Thoracic aorta (tissue), 2 donors: Measurements from ENCODE around the gene FOXP2. TPM values are rescaled to one million over a fixed set of nuclear protein-coding genes. Genes with fewer than 3 reads are reported as not detected.
"Not testable (repeated sequence)": the region's sequence is repeated elsewhere in the genome, so short reads cannot be mapped to it uniquely, and the experiment has no call there.

Experiments
- ATAC-seq: fragments of 150-250 bp; one replicate; pipeline ENCODE4 v1.8.0; 2017; ENCODE audit warnings: low read depth; ENCODE audit not compliant: insufficient number of reproducible peaks, low FRiP score
- DNase-seq: peaks from one replicate; pipeline ENCODE4 v3.0.0-alpha.2; 2020; ENCODE audit warnings: low spot score
- H3K27ac ChIP-seq, 2 donors: fragments of 200-600 bp; sonication (generic); 1 replicate in 1 of 2; 2 replicates in 1 of 2; pipeline ENCODE4 v1.5.1; 2016; ENCODE audit warnings: mild to moderate bottlenecking in 2 of 2, moderate library complexity in 2 of 2
- H3K27me3 ChIP-seq: fragments of 200-600 bp; sonication (generic); replicated peaks from 2 replicates; pipeline ENCODE4 v1.6.0; 2016; ENCODE audit warnings: mild to moderate bottlenecking; ENCODE audit not compliant: insufficient read depth
- H3K36me3 ChIP-seq: fragments of 200-600 bp; sonication (generic); one replicate; pipeline ENCODE4 v1.5.1; 2016
- H3K4me1 ChIP-seq, 2 donors: fragments of 200-600 bp; sonication (generic); 1 replicate in 1 of 2; 2 replicates in 1 of 2; pipeline versions ENCODE4 v1.5.1 to v1.6.0; 2016; ENCODE audit warnings: low read depth in 2 of 2, mild to moderate bottlenecking in 1 of 2; ENCODE audit not compliant: control insufficient read depth in 1 of 2
- H3K4me3 ChIP-seq: fragments of 200-600 bp; sonication (generic); 2 replicates; pipeline ENCODE4 v1.5.1; 2016; ENCODE audit warnings: mild to moderate bottlenecking
- H3K9me3 ChIP-seq: fragments of 200-600 bp; sonication (generic); 2 replicates; pipeline ENCODE4 v1.5.1; 2016
- total RNA-seq, 2 donors: library from RNA; depleted of rRNA; stranded (reverse); fragments of >200 nt; gene quantifications; one replicate each; pipeline versions ENCODE4 v1.1.0 to v1.2.3, GENCODE V29; 2016
- TF ChIP-seq, protein P1 (sequence below): fragments of 200-600 bp; sonication (generic); IDR thresholded peaks from one replicate; pipeline ENCODE4 v1.5.1; 2019; ENCODE audit warnings: antibody characterized with exemption

The FOXP2 gene
- total RNA-seq, 2 donors from 2014 or later, result 16.7 to 17.6 TPM

DNA sequence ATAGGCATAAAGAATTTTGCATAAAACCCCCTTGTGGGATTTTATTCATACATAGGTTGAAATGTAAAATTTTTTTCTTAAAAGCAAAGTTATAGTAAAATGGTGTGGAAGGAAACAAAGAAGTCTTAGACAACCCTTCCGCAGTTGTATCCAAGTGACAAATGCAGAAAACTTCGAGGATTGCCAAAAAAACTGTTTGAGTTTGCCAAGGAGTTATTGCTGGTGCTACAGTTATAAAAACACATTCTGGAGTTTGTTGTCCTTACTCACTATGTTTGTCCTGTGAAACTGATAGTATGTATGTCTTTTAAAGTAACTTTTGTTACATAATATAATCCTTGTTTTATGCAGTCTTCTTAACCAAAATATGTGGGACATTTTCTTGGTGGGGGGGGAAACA lies 120.3 kb downstream of the FOXP2 start:
- H3K27me3 ChIP-seq, result no peaks in the 10 kb centered on the region
- TF ChIP-seq, protein P1, sequence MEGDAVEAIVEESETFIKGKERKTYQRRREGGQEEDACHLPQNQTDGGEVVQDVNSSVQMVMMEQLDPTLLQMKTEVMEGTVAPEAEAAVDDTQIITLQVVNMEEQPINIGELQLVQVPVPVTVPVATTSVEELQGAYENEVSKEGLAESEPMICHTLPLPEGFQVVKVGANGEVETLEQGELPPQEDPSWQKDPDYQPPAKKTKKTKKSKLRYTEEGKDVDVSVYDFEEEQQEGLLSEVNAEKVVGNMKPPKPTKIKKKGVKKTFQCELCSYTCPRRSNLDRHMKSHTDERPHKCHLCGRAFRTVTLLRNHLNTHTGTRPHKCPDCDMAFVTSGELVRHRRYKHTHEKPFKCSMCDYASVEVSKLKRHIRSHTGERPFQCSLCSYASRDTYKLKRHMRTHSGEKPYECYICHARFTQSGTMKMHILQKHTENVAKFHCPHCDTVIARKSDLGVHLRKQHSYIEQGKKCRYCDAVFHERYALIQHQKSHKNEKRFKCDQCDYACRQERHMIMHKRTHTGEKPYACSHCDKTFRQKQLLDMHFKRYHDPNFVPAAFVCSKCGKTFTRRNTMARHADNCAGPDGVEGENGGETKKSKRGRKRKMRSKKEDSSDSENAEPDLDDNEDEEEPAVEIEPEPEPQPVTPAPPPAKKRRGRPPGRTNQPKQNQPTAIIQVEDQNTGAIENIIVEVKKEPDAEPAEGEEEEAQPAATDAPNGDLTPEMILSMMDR, result no peak
- peaks cover 15 to 34% of the 10 kb centered on the region in 2 donors for H3K4me1 ChIP-seq
- DNase-seq (no peak), ATAC-seq (no peak)
- no peaks in the 10 kb centered on the region for H3K36me3 ChIP-seq
- no peaks in the 10 kb centered on the region for H3K9me3 ChIP-seq
- no peak overlapping the region for H3K4me3 ChIP-seq
- H3K27ac ChIP-seq, result no peak overlapping the region

DNA sequence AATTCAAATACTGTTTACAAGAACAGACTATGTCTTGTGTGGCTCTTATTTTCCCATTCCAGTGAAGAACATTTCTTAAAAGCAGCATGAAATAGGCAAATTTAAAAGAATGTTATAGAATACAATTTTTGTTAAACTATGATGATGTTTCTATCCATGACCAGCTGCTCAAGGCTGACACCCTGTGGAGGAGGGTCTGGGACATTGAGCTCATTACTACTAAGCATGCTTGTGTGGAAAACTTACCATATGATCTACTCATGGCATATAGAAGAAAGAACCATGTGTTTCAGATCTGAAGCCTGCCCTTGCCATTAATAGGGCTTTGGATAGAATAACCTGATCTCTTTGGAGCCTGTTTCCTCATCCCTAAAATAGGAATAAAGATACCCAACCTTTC lies 125.0 kb downstream of the FOXP2 start:
- TF ChIP-seq, protein P1, result no peak
- ATAC-seq, result no peak

DNA sequence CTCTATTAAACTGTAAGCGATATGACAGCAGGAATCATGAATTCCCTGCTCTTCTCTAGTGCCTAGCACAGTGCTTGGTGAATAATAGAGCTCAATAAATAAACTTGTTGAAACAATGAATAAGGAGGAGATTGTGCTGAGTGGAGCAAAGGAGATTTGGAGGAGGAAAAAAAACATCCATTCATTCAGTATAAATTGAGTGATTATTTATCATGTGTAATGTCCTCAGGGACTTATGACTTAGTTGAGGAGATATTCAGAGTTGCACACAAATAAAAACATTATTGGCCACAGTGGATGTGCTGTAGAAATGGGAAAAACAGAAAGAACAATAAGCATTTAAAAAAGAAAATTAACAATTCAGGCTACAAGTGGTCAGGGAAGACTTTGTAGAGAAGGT lies 125.7 kb downstream of the FOXP2 start:
- DNase-seq (no peak), ATAC-seq (no peak)
- no peaks in the 10 kb centered on the region for H3K27me3 ChIP-seq
- peaks cover 1 to 4% of the 10 kb centered on the region in 2 donors for H3K4me1 ChIP-seq
- TF ChIP-seq, protein P1, result no peak
- H3K36me3 ChIP-seq, result no peaks in the 10 kb centered on the region
- H3K27ac ChIP-seq, result no peak overlapping the region
- H3K9me3 ChIP-seq, result no peaks in the 10 kb centered on the region
- H3K4me3 ChIP-seq, result no peak overlapping the region

More for the DNA sequence above, 125.0 kb downstream of the FOXP2 start:
- no peak overlapping the region for H3K4me3 ChIP-seq
- H3K27me3 ChIP-seq, result no peaks in the 10 kb centered on the region
- peaks cover 8 to 10% of the 10 kb centered on the region in 2 donors for H3K4me1 ChIP-seq
- no peaks in the 10 kb centered on the region for H3K36me3 ChIP-seq
- no peak overlapping the region for H3K27ac ChIP-seq
- H3K9me3 ChIP-seq, result no peaks in the 10 kb centered on the region
- DNase-seq, result no peak

DNA sequence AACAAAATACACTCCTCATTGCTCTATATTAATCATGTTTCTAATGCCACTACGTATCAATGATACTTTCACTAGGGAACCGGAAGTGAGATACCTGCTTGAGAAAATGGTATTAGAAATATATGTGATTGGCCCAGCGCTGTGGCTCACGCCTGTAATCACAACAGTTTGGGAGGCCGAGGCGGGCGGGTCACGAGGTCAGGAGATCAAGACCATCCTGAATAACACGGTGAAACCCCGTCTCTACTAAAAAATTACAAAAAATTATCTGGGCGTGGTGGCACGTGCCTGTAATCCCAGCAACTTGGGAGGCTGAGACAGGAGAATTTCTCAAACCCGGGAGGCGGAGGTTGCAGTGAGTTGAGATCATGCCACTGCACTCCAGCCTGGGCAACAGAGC lies 132.7 kb downstream of the FOXP2 start:
- H3K27me3 ChIP-seq, H3K36me3 ChIP-seq, DNase-seq, H3K4me1 ChIP-seq, H3K4me3 ChIP-seq, H3K9me3 ChIP-seq, H3K27ac ChIP-seq, ATAC-seq: not testable (repeated sequence)

DNA sequence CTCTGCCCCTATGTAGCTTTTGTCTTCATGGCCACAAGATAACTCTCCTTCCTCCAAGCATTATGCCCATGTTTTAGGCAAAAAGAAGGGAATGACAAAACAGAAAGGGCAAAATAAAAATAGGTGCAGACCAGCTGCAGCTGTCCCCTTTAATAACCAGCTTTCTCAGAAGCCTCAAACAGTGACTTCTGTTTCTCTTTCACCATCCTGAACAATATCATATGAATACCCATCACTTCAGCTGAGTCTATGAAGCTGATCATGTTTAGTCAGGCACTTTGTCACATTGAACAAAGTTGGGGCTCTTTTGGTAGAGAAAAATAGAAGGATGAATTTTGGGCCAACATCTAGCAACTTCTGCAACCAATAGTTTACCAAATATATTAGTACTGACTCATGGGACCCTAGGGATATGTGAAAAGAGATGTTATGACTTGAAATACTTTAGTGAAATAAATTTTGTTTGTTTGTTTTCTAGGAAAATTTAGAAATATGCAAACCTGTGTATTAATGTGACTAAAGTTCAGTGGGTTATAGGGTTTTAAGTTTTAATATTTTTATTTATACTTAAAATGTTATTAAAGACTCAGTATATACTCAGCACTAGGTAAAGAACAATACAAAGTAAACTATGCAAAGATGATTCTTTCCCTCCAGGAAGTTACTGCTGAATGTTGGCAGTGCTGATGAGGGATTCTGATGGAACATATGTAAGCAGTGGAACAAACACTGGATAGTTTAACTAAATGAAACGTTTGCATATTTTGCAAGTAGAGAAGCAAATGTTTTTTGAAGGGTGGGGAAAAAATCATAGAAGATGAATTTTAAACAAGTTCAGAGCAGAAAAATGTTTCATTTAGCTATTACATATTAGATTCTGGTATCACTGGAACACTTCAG lies 133.7 kb downstream of the FOXP2 start:
- no peak for ATAC-seq
- no peaks in the 10 kb centered on the region for H3K27me3 ChIP-seq

More for the DNA sequence above, 133.7 kb downstream of the FOXP2 start:
- TF ChIP-seq, protein P1, result no peak
- no peaks in the 10 kb centered on the region for H3K36me3 ChIP-seq
- no peak overlapping the region for H3K27ac ChIP-seq
- no peak for DNase-seq
- no peaks in the 10 kb centered on the region for H3K9me3 ChIP-seq
- H3K4me3 ChIP-seq, result no peak overlapping the region
- H3K4me1 ChIP-seq, result no peaks in the 10 kb centered on the region
